CD4-positive, alpha-beta T cell treated with Interleukin-4 for 4 hours (primary cell): ENCODE data around the gene ALPP.
"Not testable (repeated sequence)": the region's sequence is repeated elsewhere in the genome, so short reads cannot be mapped to it uniquely, and the experiment has no call there.

Experiments
- DNase-seq: peaks from one replicate; pipeline ENCODE4 v3.0.0-alpha.2; 2020

The ALPP gene

GRCh38 chr2:232378735-232379151 lies at the start of gene ALPP:
Gene ALPP (plus strand): TSS chr2:232378751. CDS start chr2:232378803, 52 bp downstream.
- not testable (repeated sequence) for DNase-seq

GRCh38 chr2:232329716-232330067 lies 48.9 kb upstream of the ALPP start:
- DNase-seq = no peak

GRCh38 chr2:232330068-232330999 lies 48.2 kb upstream of the ALPP start:
- DNase-seq = no peak

GRCh38 chr2:232331061-232331460 lies 47.5 kb upstream of the ALPP start:
- DNase-seq = not testable (repeated sequence)

GRCh38 chr2:232331641-232332040 lies 46.9 kb upstream of the ALPP start:
- DNase-seq = not testable (repeated sequence)

GRCh38 chr2:232332244-232332939 lies 46.2 kb upstream of the ALPP start:
- DNase-seq = not testable (repeated sequence)

GRCh38 chr2:232332940-232333259 lies 45.7 kb upstream of the ALPP start:
- no peak for DNase-seq

GRCh38 chr2:232333361-232334135 lies 45.0 kb upstream of the ALPP start:
- no peak for DNase-seq

GRCh38 chr2:232334136-232334884 lies 44.2 kb upstream of the ALPP start:
- DNase-seq = not testable (repeated sequence)

- not testable (repeated sequence) for DNase-seq
Measured at GRCh38 chr2:232334885-232335205, 43.7 kb upstream of the ALPP start.

GRCh38 chr2:232335206-232335858 lies 43.2 kb upstream of the ALPP start:
- not testable (repeated sequence) for DNase-seq

GRCh38 chr2:232335859-232336215 lies 42.7 kb upstream of the ALPP start:
- DNase-seq = no peak

- DNase-seq = no peak
Measured at GRCh38 chr2:232336241-232336736, 42.3 kb upstream of the ALPP start.

GRCh38 chr2:232336981-232337720 lies 41.4 kb upstream of the ALPP start:
- no peak for DNase-seq

GRCh38 chr2:232338094-232338758 lies 40.3 kb upstream of the ALPP start:
- not testable (repeated sequence) for DNase-seq

- no peak for DNase-seq
Measured at GRCh38 chr2:232338759-232339106, 39.8 kb upstream of the ALPP start.

- no peak for DNase-seq
Measured at GRCh38 chr2:232339121-232340081, 39.1 kb upstream of the ALPP start.

- DNase-seq = no peak
Measured at GRCh38 chr2:232340171-232340935, 38.2 kb upstream of the ALPP start.
